ENCODE measurements around the gene HDAC11. TPM values are rescaled to one million over a fixed set of nuclear protein-coding genes. Genes with fewer than 3 reads are reported as not detected.

HDAC11 gene
- total and polyA plus RNA-seq, 2 of the 4 experiments (the other 2 are of a cell fraction): 9.1 to 11.4 TPM

- no CpG with 5 or more reads among the region's 6 CpGs for WGBS, 2 experiments (ENCODE audit: extremely low coverage in 2 of 2, insufficient read length in 1 of 2)
- H3K9ac ChIP-seq (ENCODE audit: low read depth, low read length): no peak overlapping the region
- H3K18ac ChIP-seq (ENCODE audit: low read depth, low read length): peak overlapping the region; percentile 91
- H2BK20ac ChIP-seq (ENCODE audit: low read depth, low read length): peak overlapping the region; percentile 99
- H2BK15ac ChIP-seq (ENCODE audit: low read depth, low read length): peak overlapping the region; percentile 98; the same call in 1 of the 3 replicates
- H3K56ac ChIP-seq (ENCODE audit: extremely low read depth, insufficient read depth, low read length): peak overlapping the region; percentile 80; the same call in 1 of the 2 replicates
- no peaks in the 10 kb centered on the region for H3K36me3 ChIP-seq (ENCODE audit: control insufficient read depth, insufficient read depth, low read length)
- H3K79me1 ChIP-seq (ENCODE audit: low read depth in 1 of 2, low read length in 2 of 2): no peaks in the 10 kb centered on the region
- peak overlapping the region; percentile 87 for H3K27ac ChIP-seq (ENCODE audit: insufficient read depth, low read length)
- dilution Hi-C loops (cut with HindIII; ENCODE audit: low sequenced_read_pairs, unreplicated experiment) (no loop called here), intact Hi-C loops (cut with micrococcal nuclease) (no loop called here), in situ Hi-C loops (cut with MboI; ENCODE audit: low sequenced_read_pairs) (no loop called here)
- DNase-seq (peak; percentile 91), ATAC-seq (ENCODE audit: low read depth) (peak; percentile 69)
- H4K20me1 ChIP-seq (ENCODE audit: insufficient read depth, low read length): no peaks in the 10 kb centered on the region
- H3K9me1 ChIP-seq (ENCODE audit: insufficient read depth, low read length): peaks cover 17% of the 10 kb centered on the region
- H3K4me2 ChIP-seq (ENCODE audit: low read depth, low read length): no peak overlapping the region
- peak overlapping the region; percentile 96; the same call in 1 of the 2 replicates for H3K23ac ChIP-seq (ENCODE audit: low read depth, low read length)
- H3K4me3 ChIP-seq (ENCODE audit: insufficient read depth, low read depth, low read length): no peak overlapping the region
- peak overlapping the region; percentile 98 for H2BK120ac ChIP-seq (ENCODE audit: low read depth, low read length)
- ChIA-PET POLR2A (ENCODE audit: unreplicated experiment) (no interaction called here), CTCF (interaction anchor here (1.0 kb wide), 1 partner anchor 44 kb away, joined by 3 read pairs; no protein-coding TSS in a partner anchor)
- TF ChIP-seq BHLHE40 (IDR thresholded peaks at IDR 0.05; ENCODE audit: low read depth, low read length) (peak; percentile 81), FOS (IDR thresholded peaks at IDR 0.05; ENCODE audit: low read depth, low read length) (peak; percentile 67), RAD21 (IDR thresholded peaks at IDR 0.05; ENCODE audit: low read length) (no peak)
- BruUV-seq (replicated peaks): no TSS peak
- H3K9me3 ChIP-seq (ENCODE audit: control insufficient read depth, insufficient read depth, low read length): 0 out of 2 replicates have a peak, but pooled peaks cover 3% of the 10 kb centered on the region
- no peak overlapping the region for H2AK9ac ChIP-seq (replicated peaks; ENCODE audit: low read depth, low read length, poor library complexity)
- peaks cover 26% of the 10 kb centered on the region for H3K4me1 ChIP-seq (ENCODE audit: control insufficient read depth, insufficient read depth, low read length)
- H2BK5ac ChIP-seq (ENCODE audit: low read depth, low read length, poor library complexity, severe bottlenecking): peak overlapping the region; percentile 85
- no peaks in the 10 kb centered on the region for H3K27me3 ChIP-seq (ENCODE audit: control insufficient read depth, insufficient read depth, low read length)
- peak overlapping the region; percentile 37 for H2AFZ ChIP-seq (replicated peaks; ENCODE audit: low read length, poor library complexity)
- H2AK5ac ChIP-seq (ENCODE audit: low read depth, low read length): peak overlapping the region; percentile 40; the same call in 1 of the 2 replicates
- H3K14ac ChIP-seq (replicated peaks; ENCODE audit: low read depth, low read length): peak overlapping the region; percentile 83
- H4K8ac ChIP-seq (ENCODE audit: low read depth in 2 of 2, low read length in 2 of 2): peak overlapping the region; percentile 85 to 90
- peak overlapping the region; percentile 99 for H4K91ac ChIP-seq (ENCODE audit: insufficient read depth, low read depth, low read length)
- H4K5ac ChIP-seq (ENCODE audit: low read depth, low read length): peak overlapping the region; percentile 42; the same call in 1 of the 2 replicates
- peak overlapping the region; percentile 98 for H3K4ac ChIP-seq (ENCODE audit: low read depth, low read length)
Measured at GRCh38 chr3:13537909-13538296, 57.8 kb downstream of the HDAC11 start.

Measured in IMR-90 (cell line).